C4-2B (cell line): ENCODE data around the gene TLK2.

Experiments used
- ZFX ChIP-seq: fragments of 450-650 bp; IDR thresholded peaks from 2 replicates; pipeline ENCODE4 v1.6.1; 2017
- TF ChIP-seq, protein P1 (sequence below): fragments of 450-650 bp; conservative IDR thresholded peaks from 2 replicates; pipeline ENCODE4 v1.5.1; 2017; ENCODE audit warnings: mild to moderate bottlenecking

DNA sequence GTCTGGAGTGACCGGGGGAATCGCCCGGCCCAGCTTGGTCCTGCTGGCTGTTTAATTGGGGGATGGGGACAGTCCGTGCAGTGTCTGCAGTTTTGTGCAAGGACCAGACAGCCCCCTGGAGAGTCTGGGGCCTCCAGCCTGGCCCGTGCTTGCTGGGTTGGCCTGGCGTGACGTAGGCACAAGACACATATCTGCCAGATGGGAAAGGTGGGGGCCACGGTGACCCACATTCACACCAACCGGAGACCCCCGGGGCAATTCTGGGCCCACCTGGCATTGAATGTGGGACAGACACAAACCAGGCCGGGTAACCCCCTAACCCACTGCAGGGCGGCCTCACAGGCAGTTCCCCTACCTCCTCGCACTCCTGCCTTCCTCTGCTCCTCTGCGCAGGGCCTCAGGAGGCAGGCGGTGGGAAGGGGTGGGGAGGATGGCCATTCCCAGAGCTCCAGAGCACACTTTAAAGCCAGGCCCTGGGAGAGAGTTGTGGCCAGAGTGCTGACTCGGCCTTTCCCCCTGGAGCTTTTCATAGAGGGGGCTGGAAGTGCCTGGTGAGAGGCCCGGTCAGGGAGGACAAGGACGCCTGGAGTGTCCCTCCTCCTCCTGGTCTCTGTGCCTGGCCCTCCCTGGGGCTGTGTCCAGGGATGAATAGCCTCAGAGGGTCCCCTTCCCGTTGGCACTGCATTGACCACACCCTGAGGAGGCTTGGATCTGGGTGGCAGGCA, 150.4 kb downstream of the TLK2 start:
- TF ChIP-seq, protein P1, sequence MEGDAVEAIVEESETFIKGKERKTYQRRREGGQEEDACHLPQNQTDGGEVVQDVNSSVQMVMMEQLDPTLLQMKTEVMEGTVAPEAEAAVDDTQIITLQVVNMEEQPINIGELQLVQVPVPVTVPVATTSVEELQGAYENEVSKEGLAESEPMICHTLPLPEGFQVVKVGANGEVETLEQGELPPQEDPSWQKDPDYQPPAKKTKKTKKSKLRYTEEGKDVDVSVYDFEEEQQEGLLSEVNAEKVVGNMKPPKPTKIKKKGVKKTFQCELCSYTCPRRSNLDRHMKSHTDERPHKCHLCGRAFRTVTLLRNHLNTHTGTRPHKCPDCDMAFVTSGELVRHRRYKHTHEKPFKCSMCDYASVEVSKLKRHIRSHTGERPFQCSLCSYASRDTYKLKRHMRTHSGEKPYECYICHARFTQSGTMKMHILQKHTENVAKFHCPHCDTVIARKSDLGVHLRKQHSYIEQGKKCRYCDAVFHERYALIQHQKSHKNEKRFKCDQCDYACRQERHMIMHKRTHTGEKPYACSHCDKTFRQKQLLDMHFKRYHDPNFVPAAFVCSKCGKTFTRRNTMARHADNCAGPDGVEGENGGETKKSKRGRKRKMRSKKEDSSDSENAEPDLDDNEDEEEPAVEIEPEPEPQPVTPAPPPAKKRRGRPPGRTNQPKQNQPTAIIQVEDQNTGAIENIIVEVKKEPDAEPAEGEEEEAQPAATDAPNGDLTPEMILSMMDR, result no peak
- TF ChIP-seq ZFX, result no peak
